ENCODE data around the gene GABBR2.
"Not testable (repeated sequence)": the region's sequence is repeated elsewhere in the genome, so short reads cannot be mapped to it uniquely, and the experiment has no call there.

Gene GABBR2

GRCh38 chr9:98536542-98537173, 172.1 kb downstream of the GABBR2 start:
- peak; percentile 4 to 16 for DNase-seq

- DNase-seq = no peak
Observed at GRCh38 chr9:98533866-98534265, 174.9 kb downstream of the GABBR2 start.

- DNase-seq = no peak
Observed at GRCh38 chr9:98533132-98533531, 175.6 kb downstream of the GABBR2 start.

- DNase-seq = no peak
Observed at GRCh38 chr9:98532574-98532973, 176.2 kb downstream of the GABBR2 start.

- DNase-seq = no peak
Observed at GRCh38 chr9:98532147-98532546, 176.6 kb downstream of the GABBR2 start.

- no peak for DNase-seq
Observed at GRCh38 chr9:98530806-98531386, 177.8 kb downstream of the GABBR2 start.

GRCh38 chr9:98530275-98530674, 178.5 kb downstream of the GABBR2 start:
- DNase-seq = no peak

GRCh38 chr9:98529841-98530240, 178.9 kb downstream of the GABBR2 start:
- no peak for DNase-seq

GRCh38 chr9:98523231-98523901, 185.4 kb downstream of the GABBR2 start:
- no peak for DNase-seq

- DNase-seq = no peak
Observed at GRCh38 chr9:98522487-98522886, 186.2 kb downstream of the GABBR2 start.

- DNase-seq = no peak
Observed at GRCh38 chr9:98521141-98521540, 187.6 kb downstream of the GABBR2 start.

GRCh38 chr9:98520221-98520960, 188.3 kb downstream of the GABBR2 start:
- no peak for DNase-seq

GRCh38 chr9:98519641-98520040, 189.1 kb downstream of the GABBR2 start:
- DNase-seq = no peak

GRCh38 chr9:98518556-98518955, 190.2 kb downstream of the GABBR2 start:
- no peak for DNase-seq

- no peak for DNase-seq
Observed at GRCh38 chr9:98517761-98518160, 191.0 kb downstream of the GABBR2 start.

GRCh38 chr9:98516897-98517503, 191.7 kb downstream of the GABBR2 start:
- no peak for DNase-seq

GRCh38 chr9:98516205-98516896, 192.4 kb downstream of the GABBR2 start:
- no peak for DNase-seq

- DNase-seq = no peak
Observed at GRCh38 chr9:98515506-98516204, 193.1 kb downstream of the GABBR2 start.

- no peak for DNase-seq
Observed at GRCh38 chr9:98514841-98515240, 193.9 kb downstream of the GABBR2 start.

GRCh38 chr9:98508217-98508919, 200.4 kb downstream of the GABBR2 start:
- DNase-seq = not testable (repeated sequence)

GRCh38 chr9:98506422-98507054, 202.2 kb downstream of the GABBR2 start:
- no peak for DNase-seq

All from CD4-positive, alpha-beta T cell treated with Interleukin-4 for 1 hour (primary cell).